ENCODE measurements around the gene COL8A2.

COL8A2 gene

GRCh38 chr1:36092166-36092797 is 32.7 kb downstream of the COL8A2 start:
- no peak for DNase-seq (ENCODE audit: low read depth in 2 of 3, low spot score in 1 of 3)

DNA sequence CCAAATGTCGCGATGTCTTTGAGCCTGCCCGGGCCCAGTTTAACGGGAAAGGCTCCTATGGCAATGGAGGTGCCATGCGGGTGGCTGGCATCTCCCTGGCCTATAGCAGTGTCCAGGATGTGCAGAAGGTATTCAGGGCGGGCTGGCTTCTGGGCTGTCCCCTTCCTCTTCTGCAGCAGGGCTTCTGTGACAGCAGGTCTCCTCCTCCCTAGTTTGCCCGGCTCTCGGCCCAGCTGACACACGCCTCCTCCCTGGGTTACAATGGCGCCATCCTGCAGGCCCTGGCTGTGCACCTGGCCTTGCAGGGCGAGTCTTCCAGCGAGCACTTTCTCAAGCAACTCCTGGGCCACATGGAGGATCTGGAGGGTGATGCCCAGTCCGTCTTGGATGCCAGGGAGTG is 33.3 kb downstream of the COL8A2 start:
- no peak for DNase-seq (ENCODE audit: low read depth in 2 of 3, low spot score in 1 of 3)

DNA sequence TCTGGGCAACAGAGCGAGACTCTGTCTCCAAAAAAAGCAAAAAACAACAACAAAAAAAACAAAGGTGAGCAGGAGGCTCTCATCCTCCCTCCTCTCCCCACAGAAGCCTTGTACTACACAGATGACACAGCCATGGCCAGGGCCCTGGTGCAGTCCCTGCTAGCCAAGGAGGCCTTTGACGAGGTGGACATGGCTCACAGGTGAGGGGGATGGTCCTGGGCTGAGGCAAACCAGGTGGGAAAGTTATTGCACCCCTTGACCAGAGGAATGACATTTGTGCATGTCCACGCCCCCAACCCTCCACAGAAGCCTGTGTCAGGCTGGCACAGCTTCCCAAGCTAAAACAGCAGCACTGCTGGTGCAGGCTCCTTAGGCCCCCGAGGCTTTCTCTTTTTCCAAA is 33.9 kb downstream of the COL8A2 start:
- no peak for DNase-seq (ENCODE audit: low read depth in 2 of 3, low spot score in 1 of 3)

- no peak for DNase-seq (ENCODE audit: low read depth in 2 of 3, low spot score in 1 of 3)
These were observed 35.5 kb downstream of the COL8A2 start for GRCh38 chr1:36089393-36090121.

GRCh38 chr1:36088577-36089392 is 36.2 kb downstream of the COL8A2 start, which contains the start of gene ADPRS:
Gene ADPRS, plus strand, starts transcription at chr1:36088892. Its CDS starts 13 bp downstream, at chr1:36088905.
- DNase-seq (ENCODE audit: low read depth in 2 of 3, low spot score in 1 of 3) = peak; percentile 85 to 89 (median 89)

GRCh38 chr1:36088265-36088576 is 36.8 kb downstream of the COL8A2 start:
- DNase-seq (ENCODE audit: low read depth in 2 of 3, low spot score in 1 of 3) = peak in 1 of 3 donors; percentile 20

GRCh38 chr1:36087233-36088123 is 37.5 kb downstream of the COL8A2 start:
- DNase-seq (ENCODE audit: low read depth in 2 of 3, low spot score in 1 of 3) = no peak

DNA sequence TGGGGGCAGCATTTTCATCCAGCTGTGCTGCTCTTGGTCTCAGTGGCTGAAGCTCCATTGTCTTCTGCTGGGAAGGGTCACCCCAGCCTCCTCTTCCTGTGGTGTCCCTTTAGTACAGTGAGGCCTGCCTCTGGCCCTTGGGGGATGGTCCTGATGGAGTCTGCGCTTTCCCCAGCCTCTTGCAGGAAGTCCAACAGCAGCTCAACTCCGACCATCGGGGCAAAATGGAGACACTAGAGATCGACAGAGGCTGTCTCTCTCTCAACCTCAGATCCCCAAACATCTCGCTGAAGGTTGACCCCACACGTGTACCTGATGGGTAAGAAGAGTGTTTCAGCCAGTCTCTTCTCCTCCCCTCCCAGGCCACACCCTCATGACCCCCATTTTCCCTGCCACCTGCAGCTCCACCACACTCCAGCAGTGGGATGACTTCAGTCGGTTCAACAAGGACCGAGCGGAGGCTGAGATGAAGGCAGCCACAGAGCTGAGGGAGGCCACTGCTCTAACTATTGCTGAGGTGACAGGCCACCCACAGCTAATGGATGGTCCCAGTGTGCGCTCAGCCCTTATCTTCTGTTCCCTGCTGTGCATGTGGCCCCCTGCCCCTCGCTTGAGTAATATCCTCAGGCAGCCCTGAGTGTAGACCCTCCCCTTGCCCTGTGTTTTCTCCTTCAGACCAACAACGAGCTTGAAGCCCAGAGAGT is 38.3 kb downstream of the COL8A2 start:
- no peak for DNase-seq (ENCODE audit: low read depth in 2 of 3, low spot score in 1 of 3)

DNA sequence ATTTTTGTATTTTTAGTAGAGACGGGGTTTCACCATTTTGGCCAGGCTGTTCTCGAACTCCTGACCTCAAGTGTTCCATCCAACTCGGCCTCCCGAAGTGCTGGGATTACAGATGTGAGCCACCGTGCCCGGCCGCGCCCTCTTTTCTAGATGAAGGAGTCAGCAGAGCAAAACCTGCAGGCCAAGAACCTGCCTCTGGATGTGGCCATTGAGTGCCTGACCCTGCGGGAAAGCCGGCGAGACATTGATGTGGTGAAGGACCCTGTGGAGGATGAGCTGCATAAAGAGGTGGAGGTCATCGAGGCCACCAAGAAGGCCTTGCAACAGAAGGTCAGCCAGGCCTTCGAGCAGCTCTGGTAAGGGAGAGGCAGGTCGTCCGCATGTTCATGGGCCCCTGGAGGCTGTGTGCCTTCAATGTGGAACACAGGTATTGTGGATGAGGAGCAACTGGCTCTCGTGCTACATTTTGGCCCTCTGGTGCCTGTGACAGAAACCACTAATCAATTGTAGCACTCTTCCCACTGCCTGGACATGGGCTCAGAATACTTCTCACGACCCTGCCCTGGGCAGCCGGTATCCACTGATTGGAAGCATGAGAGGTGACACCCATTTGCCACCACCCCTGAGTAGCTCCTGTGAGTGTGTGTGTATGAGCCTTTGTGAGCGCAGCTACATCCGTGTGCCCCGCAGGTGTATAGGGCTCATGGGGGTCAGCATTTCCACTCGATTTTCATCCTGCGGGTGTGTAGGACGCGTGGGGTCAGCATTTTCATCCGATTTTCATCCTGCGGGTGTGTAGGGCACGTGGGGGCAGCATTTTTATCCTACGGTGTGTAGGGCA is 39.1 kb downstream of the COL8A2 start:
- no peak for DNase-seq (ENCODE audit: low read depth in 2 of 3, low spot score in 1 of 3)

- no peak for DNase-seq (ENCODE audit: low read depth in 2 of 3, low spot score in 1 of 3)
These were observed 39.9 kb downstream of the COL8A2 start for GRCh38 chr1:36085126-36085525.

DNA sequence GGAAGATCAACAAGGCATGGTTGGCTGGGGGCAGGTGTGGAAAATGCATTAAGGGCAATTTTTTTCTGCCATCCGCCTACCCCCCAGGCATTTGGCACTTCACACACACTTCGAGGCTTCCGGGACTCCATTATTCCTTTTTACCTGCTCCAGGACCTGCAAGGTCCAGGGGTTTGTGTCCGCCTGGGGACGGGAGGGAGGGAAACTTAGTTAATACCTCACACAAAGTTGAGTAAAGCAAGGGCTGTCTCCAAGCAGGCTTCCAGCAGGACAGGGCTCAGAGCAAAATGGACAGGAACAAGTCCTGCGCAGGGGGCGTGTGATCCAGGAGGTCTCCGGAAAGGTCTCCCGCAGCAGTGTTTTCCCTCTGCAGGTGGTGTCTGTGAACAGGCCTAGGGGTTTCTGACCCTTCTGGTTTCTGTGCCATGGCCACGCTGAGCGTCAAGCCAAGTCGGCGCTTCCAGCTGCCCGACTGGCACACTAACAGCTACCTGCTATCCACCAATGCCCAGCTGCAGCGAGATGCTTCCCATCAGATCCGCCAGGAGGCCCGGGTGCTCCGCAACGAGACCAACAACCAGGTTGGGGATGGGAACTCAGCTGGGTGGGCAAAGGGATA is 40.4 kb downstream of the COL8A2 start:
- no peak for DNase-seq (ENCODE audit: low read depth in 2 of 3, low spot score in 1 of 3)

DNA sequence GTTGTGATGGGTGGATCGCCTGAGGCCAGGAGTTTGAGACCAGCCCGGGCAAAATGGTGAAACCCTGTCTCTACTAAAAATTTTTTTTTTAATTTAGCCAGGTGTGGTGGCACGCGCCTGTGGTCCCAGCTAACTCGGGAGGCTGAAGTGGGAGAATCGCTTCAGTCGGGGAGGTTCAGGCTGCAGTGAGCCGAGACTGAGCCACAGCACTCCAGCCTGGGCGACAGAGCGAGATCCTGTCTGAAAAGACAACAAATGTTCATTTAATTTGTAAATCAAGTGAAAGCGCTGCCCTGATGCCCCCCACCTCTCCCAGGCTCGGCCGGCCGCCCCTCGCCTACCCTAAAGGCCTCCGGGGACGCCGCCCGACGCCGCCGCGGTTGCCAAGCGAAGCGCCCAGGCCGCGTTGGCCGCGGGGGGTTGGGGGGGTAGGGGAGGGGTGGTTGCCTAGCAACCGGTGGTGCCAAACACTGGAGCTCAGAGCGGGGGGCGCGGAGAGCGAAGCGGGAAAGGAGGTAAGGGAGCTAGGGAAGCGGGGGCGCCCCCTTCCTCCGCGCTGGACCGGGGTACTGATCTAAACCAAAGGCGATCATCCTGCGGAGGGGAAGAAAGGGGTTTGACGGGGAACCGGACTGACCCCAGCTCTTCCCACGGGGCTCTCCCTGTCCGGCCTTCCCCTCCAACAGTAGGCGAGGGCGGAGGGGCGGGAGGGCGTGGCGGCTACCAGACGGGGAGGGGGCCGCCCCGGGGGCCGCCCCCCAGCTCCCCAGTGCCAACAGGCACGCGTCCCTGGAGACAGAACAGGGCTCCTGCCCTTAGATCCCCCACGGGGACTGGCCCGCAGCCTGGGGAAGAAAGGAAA is 41.2 kb downstream of the COL8A2 start, which contains the start of gene TEKT2:
Gene TEKT2, plus strand, starts transcription at position 460 of the 862 bp plus-strand sequence. CDS start 828 bp downstream, outside the sequence.
- no peak for DNase-seq (ENCODE audit: low read depth in 2 of 3, low spot score in 1 of 3)

- no peak for DNase-seq (ENCODE audit: low read depth in 2 of 3, low spot score in 1 of 3)
These were observed 41.8 kb downstream of the COL8A2 start for GRCh38 chr1:36083219-36083618.

DNA sequence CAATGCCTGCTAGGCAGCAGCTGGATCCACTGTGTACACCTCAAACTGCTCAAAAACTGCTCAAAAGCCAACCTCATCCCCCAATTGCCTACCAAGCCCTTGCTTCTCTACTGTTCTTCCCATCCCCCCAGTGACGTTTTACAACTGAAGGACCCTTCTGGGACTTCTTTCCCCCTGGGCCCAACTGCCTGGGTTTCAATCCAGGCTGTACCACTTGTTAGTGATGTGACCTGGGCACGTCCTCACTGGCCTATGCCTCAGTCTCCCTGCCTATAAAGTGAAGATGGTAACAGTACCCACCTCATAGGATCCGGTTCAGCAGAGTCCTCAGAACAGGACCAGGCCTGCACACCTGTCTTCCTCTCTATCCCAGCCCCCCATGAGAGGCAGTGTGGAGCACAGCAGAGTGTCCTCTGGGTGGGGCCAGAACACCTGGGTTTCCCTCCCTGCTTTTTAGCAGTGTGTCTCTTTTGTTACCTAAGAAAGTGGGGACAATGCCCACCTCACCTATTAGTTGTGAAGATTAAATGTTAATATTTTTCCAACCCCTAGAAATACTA is 43.0 kb downstream of the COL8A2 start:
- no peak for DNase-seq (ENCODE audit: low read depth in 2 of 3, low spot score in 1 of 3)

DNA sequence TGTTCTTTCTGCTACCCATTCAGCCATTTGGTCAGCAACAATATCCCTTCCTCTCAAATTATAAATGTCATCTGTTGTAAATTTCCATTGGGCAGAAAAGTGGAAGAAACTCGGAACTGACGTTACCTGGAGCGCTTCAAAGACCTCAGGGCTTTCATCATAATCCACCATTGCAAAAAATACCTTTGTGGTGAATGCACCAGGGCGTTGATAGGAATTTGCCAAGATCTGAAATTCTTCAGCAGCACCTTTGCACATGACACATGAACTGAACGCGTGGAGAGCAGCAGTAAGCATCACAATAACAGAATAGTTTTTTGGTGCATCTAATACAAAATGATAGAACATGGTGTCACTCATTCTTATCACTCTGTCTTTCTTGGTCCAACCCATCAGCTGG is 44.2 kb downstream of the COL8A2 start:
- no peak for DNase-seq (ENCODE audit: low read depth in 2 of 3, low spot score in 1 of 3)

- no peak for DNase-seq (ENCODE audit: low read depth in 2 of 3, low spot score in 1 of 3)
These were observed 44.8 kb downstream of the COL8A2 start for GRCh38 chr1:36080236-36080635.

DNA sequence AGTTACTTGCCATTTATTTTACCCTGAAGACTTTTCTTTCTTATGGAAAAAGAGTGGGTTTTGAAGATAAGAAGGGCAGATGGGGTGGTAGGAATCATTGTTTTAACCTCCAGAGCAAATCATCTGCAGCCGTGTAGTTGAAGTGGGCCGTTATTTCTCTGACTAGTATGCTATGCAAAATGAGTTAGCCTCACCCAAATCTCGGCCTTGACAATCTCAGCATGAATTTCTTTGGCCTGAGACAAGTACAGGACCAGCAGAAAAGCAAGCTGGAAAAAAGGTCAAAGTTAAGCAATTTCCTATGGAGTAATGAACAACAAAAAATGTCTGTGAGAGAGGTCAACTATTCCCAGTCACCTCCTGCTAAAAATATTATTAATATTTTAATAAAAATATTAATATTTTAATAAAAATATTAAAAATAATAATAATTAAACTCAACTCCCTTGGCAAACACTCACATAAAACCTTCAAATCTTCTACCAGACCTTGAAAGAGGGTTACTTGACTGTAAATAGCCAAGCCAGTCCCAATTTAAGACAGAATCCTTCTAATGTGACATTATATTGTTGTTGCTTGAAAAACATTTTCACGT is 47.9 kb downstream of the COL8A2 start:
- DNase-seq (ENCODE audit: low read depth in 2 of 3, low spot score in 1 of 3) = no peak

All from stimulated activated CD4-positive, alpha-beta T cell treated with anti-CD3 and anti-CD28 coated beads, Interleukin-12 subunit alpha, Interleukin-12 subunit beta, amount 100 ng/mL, for 48 hours (primary cell).